Duodenal mucosa (tissue), 2 donors: Measurements from ENCODE around the gene MAP3K2.

ENCODE experiments used
- H3K27ac ChIP-seq: one replicate; pipeline ENCODE4 v1.7.0; 2013; ENCODE audit warnings: low read depth, low read length
- H3K27me3 ChIP-seq, 2 donors: one replicate each; pipeline ENCODE4 v1.7.0; 2013; ENCODE audit warnings: low read length in 2 of 2, control low read depth in 1 of 2; ENCODE audit not compliant: insufficient read depth in 2 of 2, control insufficient read depth in 1 of 2
- H3K36me3 ChIP-seq, 2 donors: one replicate each; pipeline ENCODE4 v1.7.0; 2013; ENCODE audit warnings: low read length in 2 of 2, control low read depth in 1 of 2; ENCODE audit not compliant: insufficient read depth in 2 of 2, control insufficient read depth in 1 of 2
- H3K4me1 ChIP-seq, 2 donors: one replicate each; pipeline ENCODE4 v1.7.0; 2013; ENCODE audit warnings: low read length in 2 of 2, control low read depth in 1 of 2; ENCODE audit not compliant: insufficient read depth in 2 of 2, control insufficient read depth in 1 of 2
- H3K4me3 ChIP-seq, 2 donors: one replicate each; pipeline ENCODE4 v1.7.0; 2013; ENCODE audit warnings: low read length in 2 of 2, low read depth in 1 of 2
- H3K9ac ChIP-seq, 2 donors: one replicate each; pipeline ENCODE4 v1.7.0; 2013; ENCODE audit warnings: low read length in 2 of 2, low read depth in 1 of 2
- H3K9me3 ChIP-seq, 2 donors: one replicate each; pipeline ENCODE4 v1.7.0; 2013; ENCODE audit warnings: low read length in 2 of 2, control low read depth in 1 of 2; ENCODE audit not compliant: control insufficient read depth in 1 of 2

Gene MAP3K2

DNA sequence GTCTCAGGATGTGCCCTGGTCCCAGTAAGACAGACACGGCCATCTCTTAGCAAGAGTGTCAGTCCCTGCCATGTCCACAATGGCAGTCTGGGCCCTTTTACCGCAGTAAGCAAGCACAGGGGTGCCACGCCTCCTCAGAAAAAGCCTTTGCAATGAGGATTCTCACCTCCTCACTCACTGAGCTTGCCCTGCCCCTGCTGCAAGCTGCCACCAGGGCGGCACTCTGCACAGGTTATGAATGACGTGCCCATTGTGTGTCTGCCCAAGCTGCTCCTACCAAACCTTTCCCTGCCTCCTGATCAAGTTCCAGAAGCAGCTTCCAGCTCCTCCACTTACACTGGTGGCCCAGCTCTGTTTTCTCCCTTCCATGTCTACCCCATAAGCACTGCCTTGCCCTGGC is 117.1 kb downstream of the MAP3K2 start:
- no peak overlapping the region for H3K9ac ChIP-seq
- H3K4me3 ChIP-seq, result no peak overlapping the region
- no peak overlapping the region for H3K27ac ChIP-seq
- H3K9me3 ChIP-seq, result no peaks in the 10 kb centered on the region
- no peaks in the 10 kb centered on the region for H3K27me3 ChIP-seq
- H3K4me1 ChIP-seq, result no peaks in the 10 kb centered on the region
- peaks cover 28 to 65% of the 10 kb centered on the region in 2 donors for H3K36me3 ChIP-seq

DNA sequence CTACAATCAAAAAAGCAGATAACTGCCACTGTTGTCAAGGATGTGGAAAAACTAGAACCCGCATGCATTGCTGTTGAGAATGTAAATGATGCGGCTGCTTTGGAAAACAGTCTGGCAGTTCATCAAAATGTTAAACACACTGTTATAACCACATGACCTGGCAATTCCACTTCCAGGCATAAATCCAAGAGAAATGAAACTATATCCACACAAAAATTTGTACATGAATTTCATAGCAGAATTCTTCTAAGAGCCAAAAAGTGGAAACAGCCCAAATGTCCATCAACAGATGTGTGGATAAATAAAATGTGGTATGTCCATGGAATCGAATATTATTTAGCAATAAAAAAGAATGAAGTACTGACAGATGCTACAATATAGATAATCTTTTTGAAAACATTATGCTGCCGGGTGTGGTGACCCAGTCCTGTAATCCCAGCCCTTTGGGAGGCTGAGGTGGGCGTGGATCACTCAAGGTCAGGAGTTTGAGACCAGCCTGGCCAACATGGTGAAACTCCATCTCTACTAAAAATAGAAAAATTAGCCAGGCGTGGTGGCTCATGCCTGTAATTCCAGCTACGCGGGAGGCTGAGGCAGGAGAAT is 125.9 kb downstream of the MAP3K2 start:
- no peaks in the 10 kb centered on the region for H3K9me3 ChIP-seq
- no peak overlapping the region for H3K27ac ChIP-seq
- no peak overlapping the region for H3K9ac ChIP-seq
- H3K4me1 ChIP-seq, result no peaks in the 10 kb centered on the region
- H3K36me3 ChIP-seq, result peaks cover 19 to 51% of the 10 kb centered on the region in 2 donors
- no peak overlapping the region for H3K4me3 ChIP-seq
- H3K27me3 ChIP-seq, result no peaks in the 10 kb centered on the region

DNA sequence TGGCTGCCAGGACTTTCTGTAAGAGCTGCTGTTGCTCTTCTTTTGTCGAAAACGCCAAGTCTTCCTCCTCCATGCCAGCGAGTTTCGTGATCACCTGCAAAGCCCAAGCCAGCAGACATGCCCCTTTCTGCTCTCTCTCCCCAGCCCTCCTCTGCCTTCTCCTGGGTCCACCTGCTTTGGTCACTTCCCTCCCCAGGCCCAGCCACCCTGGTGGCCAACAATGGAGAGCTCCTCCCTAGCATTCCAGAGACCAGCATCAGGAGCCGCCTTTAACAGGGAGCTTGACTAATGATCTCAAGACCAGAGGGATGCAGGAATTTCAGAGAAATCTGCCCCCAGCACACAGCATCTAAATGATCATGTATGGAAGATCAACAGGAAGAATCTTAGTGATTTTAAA is 128.4 kb downstream of the MAP3K2 start:
- Histone ChIP-seq H3K9ac (no peak overlapping the region), H3K4me1 (no peaks in the 10 kb centered on the region), H3K27ac (no peak overlapping the region), H3K4me3 (no peak overlapping the region), H3K27me3 (no peaks in the 10 kb centered on the region), H3K9me3 (no peaks in the 10 kb centered on the region), H3K36me3 (peaks cover 19 to 55% of the 10 kb centered on the region in 2 donors)

DNA sequence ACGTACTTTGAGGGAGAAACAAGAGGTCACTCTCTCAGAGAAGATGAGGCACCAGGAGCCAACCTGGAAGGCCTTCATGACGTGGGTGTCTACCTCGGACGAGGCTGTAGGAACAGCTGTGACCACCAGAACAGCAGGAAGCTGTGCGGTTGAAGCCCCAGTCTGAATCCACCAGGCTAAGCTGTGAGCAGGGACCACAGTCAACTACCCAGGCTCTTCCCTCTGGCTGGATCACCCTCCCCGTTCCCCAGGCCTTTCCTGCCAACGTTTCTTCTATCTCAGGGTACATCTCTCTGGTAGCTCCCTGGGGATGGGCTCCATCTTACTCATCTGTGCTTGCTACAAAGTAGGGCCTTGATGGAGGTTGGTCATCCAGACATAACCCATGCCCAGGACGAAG is 130.9 kb downstream of the MAP3K2 start:
- Histone ChIP-seq H3K4me3 (no peak overlapping the region), H3K9ac (no peak overlapping the region), H3K36me3 (peaks cover 19 to 50% of the 10 kb centered on the region in 2 donors), H3K27me3 (no peaks in the 10 kb centered on the region), H3K4me1 (no peaks in the 10 kb centered on the region), H3K27ac (no peak overlapping the region), H3K9me3 (no peaks in the 10 kb centered on the region)

DNA sequence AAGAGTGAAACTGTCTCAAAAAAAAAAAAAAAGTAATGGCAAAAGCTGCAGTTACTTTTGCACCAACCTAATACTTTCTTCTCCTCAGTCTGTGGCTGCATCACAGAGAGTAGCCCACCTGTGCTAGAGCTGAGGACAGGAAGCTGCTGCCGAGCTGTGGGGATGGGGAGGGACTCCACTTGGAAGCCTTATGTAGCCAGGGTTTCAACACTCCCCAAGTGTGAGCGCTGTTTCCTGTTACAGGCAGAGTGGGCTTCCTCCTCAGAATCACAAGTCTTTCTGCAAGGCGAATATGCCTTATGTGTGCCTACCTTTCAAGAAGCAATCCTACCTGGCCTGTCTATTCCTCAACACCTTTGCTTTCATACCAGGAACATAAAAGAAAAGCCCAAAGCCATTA is 131.4 kb downstream of the MAP3K2 start:
- no peaks in the 10 kb centered on the region for H3K4me1 ChIP-seq

DNA sequence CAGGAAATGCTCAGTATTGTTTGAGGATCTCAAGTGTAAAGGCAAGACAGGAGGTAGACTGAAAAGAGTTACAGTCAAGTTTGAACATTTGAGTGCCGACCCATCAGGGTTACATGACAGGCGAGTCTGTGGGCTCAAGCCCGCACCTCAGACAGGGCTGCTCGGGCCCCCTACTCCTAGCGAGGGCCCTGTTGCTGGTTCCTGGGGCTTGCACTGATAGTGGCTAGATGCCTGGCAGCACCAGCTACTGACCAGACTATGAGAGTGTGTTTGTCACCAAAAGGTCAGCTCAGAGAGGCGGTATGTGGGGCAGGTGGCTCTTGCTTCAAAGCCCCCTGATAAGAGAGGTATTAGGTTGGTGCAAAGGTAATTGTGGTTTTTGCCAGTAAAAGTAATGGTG is 132.1 kb downstream of the MAP3K2 start:
- Histone ChIP-seq H3K9ac (no peak overlapping the region), H3K9me3 (no peaks in the 10 kb centered on the region), H3K4me1 (no peaks in the 10 kb centered on the region), H3K27ac (no peak overlapping the region), H3K36me3 (peaks cover 12 to 39% of the 10 kb centered on the region in 2 donors), H3K27me3 (no peaks in the 10 kb centered on the region), H3K4me3 (no peak overlapping the region)

More for the DNA sequence above, 131.4 kb downstream of the MAP3K2 start:
- Histone ChIP-seq H3K36me3 (peaks cover 19 to 46% of the 10 kb centered on the region in 2 donors), H3K9me3 (no peaks in the 10 kb centered on the region), H3K9ac (no peak overlapping the region), H3K27ac (no peak overlapping the region), H3K27me3 (no peaks in the 10 kb centered on the region), H3K4me3 (no peak overlapping the region)

DNA sequence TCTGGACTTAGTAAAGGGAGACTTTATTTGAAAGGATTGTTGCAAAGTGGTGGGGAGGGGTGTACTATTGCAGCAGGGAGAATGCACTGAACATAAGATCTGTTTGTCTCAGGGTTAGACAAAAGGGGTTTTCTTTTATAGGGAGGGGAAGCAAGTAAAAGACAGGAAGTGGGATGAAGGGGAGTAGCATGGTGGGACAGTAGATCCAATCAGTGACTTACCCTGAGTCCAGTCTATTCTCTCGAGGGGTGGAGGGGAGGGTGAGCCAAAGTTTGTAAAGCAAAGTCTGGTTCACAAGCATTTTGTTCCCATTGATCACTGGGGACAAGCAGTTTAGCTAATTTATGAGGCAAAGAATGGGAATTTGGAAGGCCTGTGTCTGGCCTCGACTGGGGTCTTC is 132.6 kb downstream of the MAP3K2 start:
- no peaks in the 10 kb centered on the region for H3K4me1 ChIP-seq
- H3K4me3 ChIP-seq, result no peak overlapping the region
- no peak overlapping the region for H3K9ac ChIP-seq
- peaks cover 9 to 34% of the 10 kb centered on the region in 2 donors for H3K36me3 ChIP-seq
- no peaks in the 10 kb centered on the region for H3K27me3 ChIP-seq
- no peaks in the 10 kb centered on the region for H3K9me3 ChIP-seq
- no peak overlapping the region for H3K27ac ChIP-seq

DNA sequence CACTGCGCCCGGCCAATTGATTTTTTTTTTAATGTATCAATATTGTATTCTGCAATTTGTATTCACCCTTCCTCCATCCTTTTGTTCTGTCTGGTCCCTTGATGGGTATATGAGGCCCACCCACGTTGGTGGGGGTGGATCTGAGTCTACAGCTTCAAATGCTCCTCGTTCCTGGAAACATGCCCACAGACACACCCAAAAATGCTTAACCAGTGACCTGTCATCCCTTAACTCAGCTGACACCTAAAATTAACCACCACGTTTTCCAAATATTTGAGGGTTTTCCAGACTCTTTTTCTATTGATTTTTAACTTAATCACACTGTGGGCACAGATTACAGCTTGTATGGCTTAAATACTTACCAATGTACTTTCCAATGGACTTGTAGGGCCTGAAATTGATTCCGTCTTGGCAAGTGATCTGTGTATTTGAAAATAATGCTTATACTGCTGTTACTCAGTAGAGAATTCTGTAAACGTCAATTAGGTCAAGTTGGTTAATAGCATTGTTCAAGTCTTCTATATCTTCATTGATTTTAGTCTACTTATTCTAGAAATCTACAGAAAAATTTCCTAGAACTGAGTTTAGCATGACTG is 133.3 kb downstream of the MAP3K2 start:
- no peak overlapping the region for H3K27ac ChIP-seq
- no peak overlapping the region for H3K4me3 ChIP-seq
- no peaks in the 10 kb centered on the region for H3K4me1 ChIP-seq
- no peaks in the 10 kb centered on the region for H3K27me3 ChIP-seq
- H3K36me3 ChIP-seq, result peaks cover 7 to 27% of the 10 kb centered on the region in 2 donors
- no peaks in the 10 kb centered on the region for H3K9me3 ChIP-seq
- H3K9ac ChIP-seq, result no peak overlapping the region
